Brain microvascular endothelial cell (primary cell): Measurements from ENCODE around the gene RCN2.

Source experiments
- DNase-seq: peaks from one replicate; pipeline ENCODE4 v3.0.0-alpha.2; 2020
- H3K27ac ChIP-seq: fragments of 250-450 bp; sonication (Bioruptor Pico); 2 replicates; pipeline ENCODE4 v1.5.1; 2020; ENCODE audit warnings: mild to moderate bottlenecking, moderate library complexity
- H3K27me3 ChIP-seq: fragments of 250-450 bp; sonication (Bioruptor Pico); replicated peaks from 2 replicates; pipeline ENCODE4 v1.5.1; 2020; ENCODE audit warnings: mild to moderate bottlenecking
- H3K36me3 ChIP-seq: fragments of 250-450 bp; sonication (Bioruptor Pico); replicated peaks from 2 replicates; pipeline ENCODE4 v1.5.1; 2020; ENCODE audit warnings: mild to moderate bottlenecking
- H3K4me3 ChIP-seq: 2 replicates; pipeline ENCODE4 v1.5.1; 2011; ENCODE audit warnings: low read depth, mild to moderate bottlenecking, control low read depth, low read length, moderate library complexity
- in situ Hi-C: cut with HindIII; loops from 2 replicates; pipeline ENCODE4 v1.10.0; 2017; ENCODE audit warnings: low sequenced_read_pairs, low pct_ligation_motif_present
- TF ChIP-seq, protein P1 (sequence below): IDR thresholded peaks from 2 replicates; pipeline ENCODE4 v1.5.1; 2011; ENCODE audit warnings: low read depth, mild to moderate bottlenecking, moderate library complexity, low read length, control low read depth, inconsistent platforms; ENCODE audit errors: missing control alignments

RCN2 gene

GRCh38 chr15:76982356-76982755, 50.8 kb downstream of the RCN2 start:
- in situ Hi-C loops, result no loop called here
- TF ChIP-seq, protein P1, sequence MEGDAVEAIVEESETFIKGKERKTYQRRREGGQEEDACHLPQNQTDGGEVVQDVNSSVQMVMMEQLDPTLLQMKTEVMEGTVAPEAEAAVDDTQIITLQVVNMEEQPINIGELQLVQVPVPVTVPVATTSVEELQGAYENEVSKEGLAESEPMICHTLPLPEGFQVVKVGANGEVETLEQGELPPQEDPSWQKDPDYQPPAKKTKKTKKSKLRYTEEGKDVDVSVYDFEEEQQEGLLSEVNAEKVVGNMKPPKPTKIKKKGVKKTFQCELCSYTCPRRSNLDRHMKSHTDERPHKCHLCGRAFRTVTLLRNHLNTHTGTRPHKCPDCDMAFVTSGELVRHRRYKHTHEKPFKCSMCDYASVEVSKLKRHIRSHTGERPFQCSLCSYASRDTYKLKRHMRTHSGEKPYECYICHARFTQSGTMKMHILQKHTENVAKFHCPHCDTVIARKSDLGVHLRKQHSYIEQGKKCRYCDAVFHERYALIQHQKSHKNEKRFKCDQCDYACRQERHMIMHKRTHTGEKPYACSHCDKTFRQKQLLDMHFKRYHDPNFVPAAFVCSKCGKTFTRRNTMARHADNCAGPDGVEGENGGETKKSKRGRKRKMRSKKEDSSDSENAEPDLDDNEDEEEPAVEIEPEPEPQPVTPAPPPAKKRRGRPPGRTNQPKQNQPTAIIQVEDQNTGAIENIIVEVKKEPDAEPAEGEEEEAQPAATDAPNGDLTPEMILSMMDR, result no peak
- H3K27ac ChIP-seq, result no peak overlapping the region

DNA sequence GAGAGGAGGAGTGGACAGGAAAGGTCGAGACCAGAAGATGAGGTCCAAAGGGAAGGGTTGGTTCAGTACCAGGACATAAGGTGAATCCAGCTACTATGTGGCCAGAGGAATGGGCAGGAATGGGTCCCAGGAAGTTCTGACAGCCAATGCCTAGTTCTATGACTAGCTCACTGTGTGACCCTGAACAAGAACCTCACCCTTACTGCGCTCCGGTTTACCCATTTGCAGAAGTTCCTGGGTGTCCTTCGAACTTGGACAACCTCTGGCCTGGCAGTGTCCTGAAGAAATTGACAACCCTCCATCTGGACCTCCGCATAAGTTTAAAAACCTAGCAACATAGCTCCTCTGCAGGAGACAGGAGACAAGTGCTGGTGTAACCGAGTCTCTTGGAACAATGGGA, 51.2 kb downstream of the RCN2 start:
- DNase-seq, result no peak
- no peak overlapping the region for H3K27ac ChIP-seq
- H3K27me3 ChIP-seq, result no peaks in the 10 kb centered on the region
- in situ Hi-C loops, result no loop called here
- no peak overlapping the region for H3K4me3 ChIP-seq
- H3K36me3 ChIP-seq, result no peaks in the 10 kb centered on the region
- TF ChIP-seq, protein P1, result no peak

More at GRCh38 chr15:76982356-76982755, 50.8 kb downstream of the RCN2 start:
- Histone ChIP-seq H3K27me3 (no peaks in the 10 kb centered on the region), H3K4me3 (no peak overlapping the region), H3K36me3 (no peaks in the 10 kb centered on the region)
- DNase-seq, result no peak

- Histone ChIP-seq H3K27me3 (no peaks in the 10 kb centered on the region), H3K36me3 (no peaks in the 10 kb centered on the region), H3K27ac (no peak overlapping the region), H3K4me3 (no peak overlapping the region)
- DNase-seq, result no peak
- in situ Hi-C loops, result no loop called here
- TF ChIP-seq, protein P1, result no peak
These were observed 52.2 kb downstream of the RCN2 start for GRCh38 chr15:76983590-76984375.

DNA sequence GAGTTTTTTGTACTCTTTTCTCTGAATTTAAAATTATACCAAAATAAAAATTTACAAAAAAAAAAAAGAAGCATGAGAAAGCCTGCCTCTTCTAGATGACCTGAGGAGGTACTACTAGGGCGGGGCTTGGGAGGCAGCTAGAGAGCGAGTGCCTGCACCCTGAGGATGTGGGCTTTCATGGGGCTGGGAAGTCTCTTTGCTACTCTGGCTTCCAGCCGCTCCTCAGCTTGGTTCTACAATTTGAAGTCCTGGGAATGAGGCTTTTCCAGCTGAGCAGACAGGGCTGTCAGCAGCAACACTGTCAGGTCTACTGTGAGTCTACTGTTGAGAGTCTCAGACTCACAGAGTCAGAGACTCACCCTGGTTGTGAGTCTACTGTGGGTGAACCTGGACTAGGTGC, 55.2 kb downstream of the RCN2 start:
- DNase-seq, result no peak
- Histone ChIP-seq H3K27me3 (no peaks in the 10 kb centered on the region), H3K4me3 (no peak overlapping the region), H3K27ac (no peak overlapping the region), H3K36me3 (no peaks in the 10 kb centered on the region)
- in situ Hi-C loops, result no loop called here
- TF ChIP-seq, protein P1, result no peak

GRCh38 chr15:76987276-76987675, 55.7 kb downstream of the RCN2 start:
- no peak for DNase-seq
- Histone ChIP-seq H3K4me3 (no peak overlapping the region), H3K27ac (no peak overlapping the region), H3K36me3 (no peaks in the 10 kb centered on the region), H3K27me3 (no peaks in the 10 kb centered on the region)
- TF ChIP-seq, protein P1, result no peak
- in situ Hi-C loops, result no loop called here
